Measurements from ENCODE around the gene SIAE. TPM values are rescaled to one million over a fixed set of nuclear protein-coding genes. Genes with fewer than 3 reads are reported as not detected.
A peak's percentile ranks its signal among the peaks of the same experiment; 100 is the strongest.

SIAE gene
- total RNA-seq, 6 experiments from 2014 or later: 9.2 to 14.4 (median 11.3) TPM

- TF ChIP-seq, protein P1, sequence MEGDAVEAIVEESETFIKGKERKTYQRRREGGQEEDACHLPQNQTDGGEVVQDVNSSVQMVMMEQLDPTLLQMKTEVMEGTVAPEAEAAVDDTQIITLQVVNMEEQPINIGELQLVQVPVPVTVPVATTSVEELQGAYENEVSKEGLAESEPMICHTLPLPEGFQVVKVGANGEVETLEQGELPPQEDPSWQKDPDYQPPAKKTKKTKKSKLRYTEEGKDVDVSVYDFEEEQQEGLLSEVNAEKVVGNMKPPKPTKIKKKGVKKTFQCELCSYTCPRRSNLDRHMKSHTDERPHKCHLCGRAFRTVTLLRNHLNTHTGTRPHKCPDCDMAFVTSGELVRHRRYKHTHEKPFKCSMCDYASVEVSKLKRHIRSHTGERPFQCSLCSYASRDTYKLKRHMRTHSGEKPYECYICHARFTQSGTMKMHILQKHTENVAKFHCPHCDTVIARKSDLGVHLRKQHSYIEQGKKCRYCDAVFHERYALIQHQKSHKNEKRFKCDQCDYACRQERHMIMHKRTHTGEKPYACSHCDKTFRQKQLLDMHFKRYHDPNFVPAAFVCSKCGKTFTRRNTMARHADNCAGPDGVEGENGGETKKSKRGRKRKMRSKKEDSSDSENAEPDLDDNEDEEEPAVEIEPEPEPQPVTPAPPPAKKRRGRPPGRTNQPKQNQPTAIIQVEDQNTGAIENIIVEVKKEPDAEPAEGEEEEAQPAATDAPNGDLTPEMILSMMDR (IDR thresholded peaks at IDR 0.05): no peak
- H3K36me3 Mint-ChIP-seq (ENCODE audit: low read depth): no peaks in the 10 kb centered on the region
- H3K4me1 Mint-ChIP-seq (ENCODE audit: low read depth): peaks cover 22% of the 10 kb centered on the region
- DNase-seq: no peak
- peaks cover 14% of the 10 kb centered on the region for H3K27me3 Mint-ChIP-seq (ENCODE audit: insufficient read depth)
- H3K9me3 Mint-ChIP-seq: no peaks in the 10 kb centered on the region
- no peak overlapping the region for H3K27ac Mint-ChIP-seq
- no peak overlapping the region for H3K4me3 Mint-ChIP-seq
Observed at GRCh38 chr11:124597626-124598025, 75.9 kb downstream of the SIAE start.

DNA sequence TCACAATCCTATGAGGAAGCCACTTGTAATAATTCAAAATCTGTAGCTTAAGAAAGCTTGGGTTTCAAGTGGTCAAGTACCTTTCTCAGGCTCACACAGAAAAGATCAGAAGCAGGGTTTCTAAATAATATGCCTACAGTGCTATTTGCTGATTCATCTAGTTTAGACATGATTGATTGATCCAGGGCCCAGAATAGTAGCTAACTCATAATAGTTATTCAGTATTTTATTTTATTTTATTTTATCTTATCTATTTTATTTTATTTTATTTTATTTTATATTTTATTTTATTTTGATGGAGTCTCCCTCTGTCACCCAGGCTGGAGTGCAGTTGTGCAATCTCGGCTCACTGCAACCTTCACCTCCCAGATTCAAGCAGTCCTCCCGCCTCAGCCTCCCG, 78.2 kb downstream of the SIAE start:
- H3K36me3 Mint-ChIP-seq (ENCODE audit: low read depth): no peaks in the 10 kb centered on the region
- H3K27me3 Mint-ChIP-seq (ENCODE audit: insufficient read depth): peaks cover 20% of the 10 kb centered on the region
- DNase-seq: no peak
- TF ChIP-seq, protein P1 (IDR thresholded peaks at IDR 0.05): no peak
- H3K27ac Mint-ChIP-seq: no peak overlapping the region
- no peaks in the 10 kb centered on the region for H3K9me3 Mint-ChIP-seq
- no peak overlapping the region for H3K4me3 Mint-ChIP-seq
- no peaks in the 10 kb centered on the region for H3K4me1 Mint-ChIP-seq (ENCODE audit: low read depth)

- Mint-ChIP-seq H3K4me3 (no peak overlapping the region), H3K4me1 (ENCODE audit: low read depth) (no peaks in the 10 kb centered on the region), H3K27ac (no peak overlapping the region), H3K27me3 (ENCODE audit: insufficient read depth) (peaks cover 21% of the 10 kb centered on the region), H3K36me3 (ENCODE audit: low read depth) (no peaks in the 10 kb centered on the region), H3K9me3 (no peaks in the 10 kb centered on the region)
- TF ChIP-seq, protein P1 (IDR thresholded peaks at IDR 0.05): no peak
- no peak for DNase-seq
Observed at GRCh38 chr11:124592627-124593026, 80.9 kb downstream of the SIAE start.

DNA sequence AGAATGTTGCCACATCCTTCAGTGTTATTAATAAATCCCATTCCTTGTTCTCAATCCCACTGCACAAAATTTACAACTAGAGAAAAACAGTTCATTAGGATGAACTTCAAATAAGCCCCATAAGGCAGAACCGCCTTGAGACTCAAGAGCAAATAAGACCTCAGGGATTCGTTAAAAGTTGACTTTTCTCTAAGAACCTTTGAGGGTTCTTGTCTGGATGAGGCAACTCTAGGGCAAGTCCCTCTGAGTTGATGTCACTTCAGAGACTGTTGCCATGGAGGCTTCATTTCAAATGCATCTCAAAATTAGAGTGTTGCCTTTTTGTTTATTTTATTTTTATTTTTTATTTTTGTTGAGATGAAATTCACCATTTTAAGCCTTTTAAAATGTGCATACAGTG, 82.1 kb downstream of the SIAE start:
- Mint-ChIP-seq H3K36me3 (ENCODE audit: low read depth) (no peaks in the 10 kb centered on the region), H3K4me1 (ENCODE audit: low read depth) (no peaks in the 10 kb centered on the region), H3K27ac (no peak overlapping the region), H3K9me3 (no peaks in the 10 kb centered on the region), H3K4me3 (no peak overlapping the region), H3K27me3 (ENCODE audit: insufficient read depth) (peaks cover 15% of the 10 kb centered on the region)
- DNase-seq: no peak
- TF ChIP-seq, protein P1 (IDR thresholded peaks at IDR 0.05): no peak

GRCh38 chr11:124586238-124586860, 87.2 kb downstream of the SIAE start:
- peak; percentile 58 for DNase-seq
- H3K4me3 Mint-ChIP-seq: no peak overlapping the region
- H3K27ac Mint-ChIP-seq: no peak overlapping the region
- no peaks in the 10 kb centered on the region for H3K36me3 Mint-ChIP-seq (ENCODE audit: low read depth)
- H3K4me1 Mint-ChIP-seq (ENCODE audit: low read depth): no peaks in the 10 kb centered on the region
- TF ChIP-seq, protein P1 (IDR thresholded peaks at IDR 0.05): peak; percentile 82
- peaks cover 19% of the 10 kb centered on the region for H3K27me3 Mint-ChIP-seq (ENCODE audit: insufficient read depth)
- H3K9me3 Mint-ChIP-seq: no peaks in the 10 kb centered on the region
